Muscle of leg (tissue), 11 donors: ENCODE results near the gene KCNN4. TPM values are rescaled to one million over a fixed set of nuclear protein-coding genes. Genes with fewer than 3 reads are reported as not detected.
A peak's percentile ranks its signal among the peaks of the same experiment; 100 is the strongest.

ENCODE experiments used
- DNase-seq: peaks from one replicate; pipeline ENCODE4 v3.0.0; 2013
- H3K27ac ChIP-seq: one replicate; pipeline ENCODE4 v1.5.1; 2013; ENCODE audit warnings: mild to moderate bottlenecking, low read length, control low read depth
- H3K27me3 ChIP-seq: one replicate; pipeline ENCODE4 v1.6.1; 2013; ENCODE audit warnings: low read length; ENCODE audit not compliant: control insufficient read depth, insufficient read depth
- H3K36me3 ChIP-seq: one replicate; pipeline ENCODE4 v1.6.1; 2013; ENCODE audit warnings: low read length; ENCODE audit not compliant: control insufficient read depth, insufficient read depth
- H3K4me1 ChIP-seq: one replicate; pipeline ENCODE4 v1.6.1; 2013; ENCODE audit warnings: low read length; ENCODE audit not compliant: control insufficient read depth, insufficient read depth
- H3K4me3 ChIP-seq: one replicate; pipeline ENCODE4 v1.5.1; 2013; ENCODE audit warnings: low read length, control low read depth
- H3K9me3 ChIP-seq: replicated peaks from 2 replicates; pipeline ENCODE4 v1.6.1; 2013; ENCODE audit warnings: low read depth, low read length; ENCODE audit not compliant: control insufficient read depth
- WGBS: methylation state at CpG from one replicate; pipeline ENCODE4 v1.1.5; 2013; ENCODE audit warnings: missing lambda C conversion rate; ENCODE audit not compliant: insufficient coverage; 5-methylcytosine and 5-hydroxymethylcytosine counted together
- polyA plus RNA-seq, 8 donors: library from polyadenylated mRNA; unstranded; fragments of 120-200 nt; gene quantifications; one replicate each; pipeline versions ENCODE4 v1.2.1 to v1.2.3, GENCODE V29; 2013; ENCODE audit warnings: inconsistent platforms in 1 of 8, low replicate concordance in 1 of 8; ENCODE audit not compliant: insufficient read length in 8 of 8, insufficient read depth in 1 of 8
- total RNA-seq: library from RNA; stranded (reverse); fragments of 120-200 nt; gene quantifications from one replicate; pipeline ENCODE4 v1.2.4, GENCODE V29; 2013

KCNN4 gene
- total and polyA plus RNA-seq, 9 donors = 0.23 to 1.2 (median 0.69) TPM

GRCh38 chr19:43731346-43731745, 49.4 kb downstream of the KCNN4 start:
- Histone ChIP-seq H3K4me1 (peaks cover 16% of the 10 kb centered on the region), H3K27me3 (no peaks in the 10 kb centered on the region), H3K4me3 (no peak overlapping the region), H3K9me3 (no peaks in the 10 kb centered on the region), H3K36me3 (peaks cover 79% of the 10 kb centered on the region), H3K27ac (no peak overlapping the region)
- WGBS = 64% methylated on average over 13 of the region's 14 CpGs
- DNase-seq = no peak

DNA sequence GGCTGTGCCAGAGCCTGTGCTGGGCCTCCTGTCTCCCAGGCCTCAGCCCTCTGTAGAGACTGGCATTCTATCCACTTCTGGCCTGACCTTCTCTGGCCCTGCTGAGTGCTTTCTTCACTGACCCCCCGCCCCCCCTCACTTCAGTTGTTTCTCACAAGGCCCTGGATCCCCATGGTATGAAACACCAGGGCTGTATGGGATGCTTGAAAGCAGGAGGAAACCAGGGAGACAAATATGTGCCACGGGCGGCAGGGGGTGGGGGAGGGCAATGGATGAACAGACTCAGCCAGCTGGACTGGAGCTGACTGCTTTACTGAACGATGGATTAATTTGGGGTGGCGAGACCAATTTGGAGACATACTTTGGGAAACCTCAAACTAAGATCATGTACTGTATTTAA, 50.9 kb downstream of the KCNN4 start:
- Histone ChIP-seq H3K27me3 (no peaks in the 10 kb centered on the region), H3K9me3 (no peaks in the 10 kb centered on the region), H3K4me3 (no peak overlapping the region), H3K36me3 (peaks cover 67% of the 10 kb centered on the region), H3K27ac (no peak overlapping the region), H3K4me1 (peaks cover 16% of the 10 kb centered on the region)
- WGBS = 81% methylated on average over 4 of the region's 5 CpGs
- DNase-seq = no peak

GRCh38 chr19:43727593-43727853, 53.2 kb downstream of the KCNN4 start:
- Histone ChIP-seq H3K36me3 (peaks cover 43% of the 10 kb centered on the region), H3K4me1 (peaks cover 17% of the 10 kb centered on the region), H3K9me3 (no peaks in the 10 kb centered on the region), H3K27ac (no peak overlapping the region), H3K27me3 (no peaks in the 10 kb centered on the region), H3K4me3 (no peak overlapping the region)
- no CpG with 5 or more reads among the region's 4 CpGs for WGBS
- DNase-seq = no peak

- Histone ChIP-seq H3K4me1 (peaks cover 15% of the 10 kb centered on the region), H3K27ac (no peak overlapping the region), H3K9me3 (no peaks in the 10 kb centered on the region), H3K4me3 (no peak overlapping the region), H3K36me3 (peaks cover 38% of the 10 kb centered on the region), H3K27me3 (no peaks in the 10 kb centered on the region)
- DNase-seq = no peak
- WGBS = 67% methylated on average over 14 of the region's 15 CpGs
These were observed 53.8 kb downstream of the KCNN4 start for GRCh38 chr19:43726736-43727592.

DNA sequence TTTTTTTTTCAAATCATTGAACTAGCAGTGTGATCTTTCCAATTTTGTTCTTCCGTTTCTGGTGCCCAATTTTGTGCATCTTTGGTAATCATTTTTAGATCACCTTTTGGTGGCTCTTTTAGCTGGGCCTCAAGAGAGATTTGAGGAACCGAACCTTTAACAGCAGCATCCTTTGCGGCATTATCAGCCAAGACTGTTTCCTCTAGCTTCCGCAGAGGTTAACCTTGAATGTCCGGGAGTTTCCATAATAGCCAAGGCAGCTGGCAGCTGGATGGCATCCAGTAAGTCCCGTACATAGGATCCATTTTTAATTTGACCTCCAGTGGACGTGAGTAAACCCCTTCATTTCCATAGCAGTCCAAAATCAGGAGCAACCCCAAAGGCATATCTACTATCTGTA, 55.3 kb downstream of the KCNN4 start:
- Histone ChIP-seq H3K4me3 (no peak overlapping the region), H3K27ac (no peak overlapping the region), H3K27me3 (no peaks in the 10 kb centered on the region), H3K4me1 (peaks cover 7% of the 10 kb centered on the region), H3K9me3 (no peaks in the 10 kb centered on the region), H3K36me3 (peaks cover 24% of the 10 kb centered on the region)
- 29% methylated on average over 4 of the region's 7 CpGs for WGBS
- DNase-seq = peak; percentile 44

DNA sequence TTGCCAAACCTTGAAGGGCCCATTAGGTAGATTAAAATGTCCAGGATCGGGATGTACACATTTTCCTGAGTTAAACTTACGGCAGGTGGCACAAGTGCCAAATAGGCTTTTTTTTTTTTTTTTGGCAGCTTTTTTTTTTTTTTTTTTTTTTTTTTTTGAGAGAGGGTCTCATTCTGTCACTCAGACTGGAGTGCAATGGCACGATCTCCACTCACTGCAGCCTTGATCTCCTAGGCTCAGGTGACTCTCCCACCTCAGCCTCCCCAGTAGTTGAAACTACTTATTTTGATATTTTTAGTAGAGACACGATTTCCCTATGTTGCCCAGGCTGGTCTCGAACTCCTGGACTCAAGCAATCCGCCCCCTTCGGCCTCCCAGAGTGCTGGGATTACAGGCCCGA, 55.9 kb downstream of the KCNN4 start:
- no peaks in the 10 kb centered on the region for H3K27me3 ChIP-seq
- H3K27ac ChIP-seq = no peak overlapping the region
- no peaks in the 10 kb centered on the region for H3K9me3 ChIP-seq
- no CpG with 5 or more reads among the region's 8 CpGs for WGBS
- DNase-seq = no peak
- H3K4me1 ChIP-seq = peaks cover 7% of the 10 kb centered on the region
- H3K4me3 ChIP-seq = no peak overlapping the region
- H3K36me3 ChIP-seq = peaks cover 19% of the 10 kb centered on the region

DNA sequence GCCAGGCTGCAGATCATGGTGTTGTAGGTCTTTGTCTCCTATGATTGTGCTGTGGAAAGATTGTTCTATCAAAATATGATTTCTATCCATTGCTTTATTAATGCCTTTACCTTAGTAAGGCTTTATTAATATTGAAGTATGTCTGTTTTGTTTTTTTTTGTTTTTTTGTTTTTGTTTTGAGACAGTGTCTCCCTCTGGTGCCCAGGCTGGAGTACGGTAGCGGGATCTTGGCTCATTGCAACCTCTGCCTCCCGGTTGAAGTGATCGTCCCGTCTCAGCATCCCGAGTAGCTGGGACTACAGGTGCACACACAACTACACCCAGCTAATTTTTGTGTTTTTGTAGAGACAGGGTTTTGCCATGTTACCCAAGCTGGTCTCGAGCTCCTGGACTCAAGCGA, 57.2 kb downstream of the KCNN4 start:
- no peak for DNase-seq
- H3K27me3 ChIP-seq = no peaks in the 10 kb centered on the region
- no peak overlapping the region for H3K27ac ChIP-seq
- no peak overlapping the region for H3K4me3 ChIP-seq
- 83% methylated on average over 1 of the region's 8 CpGs for WGBS
- H3K4me1 ChIP-seq = peaks cover 7% of the 10 kb centered on the region
- H3K36me3 ChIP-seq = peaks cover 7% of the 10 kb centered on the region
- no peaks in the 10 kb centered on the region for H3K9me3 ChIP-seq

DNA sequence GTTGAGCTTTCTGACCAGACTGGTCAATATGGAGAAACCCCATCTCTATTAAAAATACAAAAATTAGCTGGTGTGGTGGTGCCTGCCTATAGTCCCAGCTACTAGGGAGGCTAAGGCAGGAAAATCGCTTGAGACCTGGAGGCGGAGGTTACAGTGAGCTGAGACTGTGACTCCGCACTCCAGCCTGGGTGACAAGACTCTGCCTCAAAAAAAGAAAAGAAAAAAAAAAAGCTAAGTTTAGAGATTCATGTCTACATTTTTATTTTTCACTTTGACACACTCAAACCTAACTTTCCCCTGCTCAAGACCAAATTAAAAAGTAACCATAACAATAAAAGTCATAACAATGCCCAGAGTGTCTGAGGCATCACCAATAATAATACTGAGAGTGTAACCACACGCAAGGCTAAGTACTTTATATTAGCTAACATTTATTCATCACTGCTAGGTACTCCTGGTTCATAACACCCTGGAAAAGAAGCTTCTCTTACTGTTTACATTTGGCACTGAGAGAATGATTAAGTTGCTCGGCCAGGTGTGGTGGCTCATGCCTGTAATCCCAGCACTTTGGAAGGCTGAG, 59.2 kb downstream of the KCNN4 start:
- Histone ChIP-seq H3K9me3 (no peaks in the 10 kb centered on the region), H3K27ac (no peak overlapping the region), H3K4me3 (no peak overlapping the region), H3K27me3 (no peaks in the 10 kb centered on the region), H3K4me1 (peaks cover 3% of the 10 kb centered on the region), H3K36me3 (no peaks in the 10 kb centered on the region)
- DNase-seq = no peak
- 83% methylated on average over 3 of the region's 5 CpGs for WGBS

DNA sequence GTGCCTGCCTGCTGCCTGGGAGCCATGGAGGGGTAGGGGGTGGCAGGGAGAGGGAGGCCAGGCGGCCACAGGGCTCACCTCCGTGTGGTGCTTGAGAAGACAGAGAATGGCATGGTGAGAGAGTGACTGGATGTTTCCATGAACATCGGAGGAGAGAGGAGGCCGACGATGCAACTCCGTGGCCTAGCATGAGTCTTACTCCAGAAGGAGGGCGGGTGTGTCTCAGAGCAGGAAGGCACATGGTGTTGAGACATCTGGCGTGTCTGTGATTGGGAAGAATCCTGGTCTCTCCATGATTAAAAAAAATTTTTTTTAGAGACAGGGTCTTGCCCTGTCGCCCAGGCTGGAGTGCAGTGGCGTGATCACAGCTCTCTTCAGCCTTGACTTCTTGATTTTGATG, 59.8 kb downstream of the KCNN4 start:
- Histone ChIP-seq H3K4me1 (peaks cover 3% of the 10 kb centered on the region), H3K27ac (no peak overlapping the region), H3K27me3 (no peaks in the 10 kb centered on the region), H3K9me3 (no peaks in the 10 kb centered on the region), H3K36me3 (no peaks in the 10 kb centered on the region), H3K4me3 (no peak overlapping the region)
- no peak for DNase-seq
- WGBS = 71% methylated on average over 10 of the region's 10 CpGs

DNA sequence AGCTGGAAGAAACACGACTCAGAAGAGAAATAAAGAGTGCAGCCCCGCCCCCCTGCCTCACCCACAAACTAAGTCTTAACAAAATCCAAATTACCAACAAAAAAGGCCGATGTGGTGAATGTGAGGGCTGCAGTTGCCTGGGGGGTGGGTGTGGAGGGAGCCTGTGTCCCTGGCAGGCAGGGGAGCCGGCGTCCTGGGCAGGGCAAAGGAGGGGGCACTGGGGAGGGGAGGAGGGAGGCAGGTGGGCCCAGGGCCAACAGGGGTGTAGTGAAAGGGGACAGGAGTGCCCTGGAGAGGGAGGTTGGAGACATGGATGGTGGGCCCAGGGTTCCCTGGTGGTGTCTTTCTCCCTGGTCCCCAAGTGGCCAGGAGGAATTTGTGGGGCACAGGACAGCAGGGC, 60.9 kb downstream of the KCNN4 start:
- Histone ChIP-seq H3K27ac (no peak overlapping the region), H3K36me3 (no peaks in the 10 kb centered on the region)
- WGBS = 48% methylated on average over 2 of the region's 5 CpGs

More for the DNA sequence above, 60.9 kb downstream of the KCNN4 start:
- DNase-seq = no peak
- Histone ChIP-seq H3K4me3 (no peak overlapping the region), H3K9me3 (no peaks in the 10 kb centered on the region), H3K27me3 (no peaks in the 10 kb centered on the region), H3K4me1 (peaks cover under 1% of the 10 kb centered on the region)
